ENCODE data around the gene TAS2R31. TPM values are rescaled to one million over a fixed set of nuclear protein-coding genes. Genes with fewer than 3 reads are reported as not detected.
"Not testable (repeated sequence)": the region's sequence is repeated elsewhere in the genome, so short reads cannot be mapped to it uniquely, and the experiment has no call there.

Gene TAS2R31
- total RNA-seq, 1 donor from 2014 or later: 13.2 TPM

DNA sequence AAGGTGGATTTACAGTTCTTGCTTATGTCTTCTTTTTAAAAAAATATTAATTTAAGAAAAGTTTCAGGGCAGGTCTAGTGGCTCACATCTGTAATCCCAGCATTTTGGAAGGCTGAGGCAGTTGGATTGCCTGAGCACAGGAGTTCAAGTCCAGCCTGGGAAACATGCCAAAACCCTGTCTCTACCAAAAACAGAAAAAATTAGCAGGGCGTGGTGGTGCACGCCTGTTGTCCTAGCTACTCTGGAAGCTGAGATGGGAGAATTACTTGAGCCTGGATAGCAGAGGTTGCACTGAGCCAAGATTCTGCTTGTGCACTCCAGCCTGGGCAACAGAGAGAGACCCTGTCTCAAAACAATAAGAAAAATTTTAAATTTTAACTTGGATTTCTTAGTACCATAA lies 36.3 kb upstream of the TAS2R31 start:
- Histone ChIP-seq H3K79me2 (ENCODE audit: low read depth) (peaks cover 21% of the 10 kb centered on the region), H3K4me3 (no peak overlapping the region), H3K9me3 (ENCODE audit: low read depth) (no peaks in the 10 kb centered on the region), H3K9ac (no peak overlapping the region), H4K20me1 (ENCODE audit: low read depth) (peaks cover 6% of the 10 kb centered on the region), H3K4me2 (no peak overlapping the region), H3K4me1 (no peaks in the 10 kb centered on the region), H3F3A (ENCODE audit: low read depth) (no peaks in the 10 kb centered on the region), H3K27me3 (no peaks in the 10 kb centered on the region), H3K27ac (no peak overlapping the region), H2AFZ (replicated peaks) (no peak overlapping the region), H3K36me3 (no peaks in the 10 kb centered on the region)
- Mint-ChIP-seq H3K4me3 (no peak overlapping the region), H3K36me3 (peaks cover 16% of the 10 kb centered on the region), H3K27ac (no peak overlapping the region), H3K27me3 (ENCODE audit: insufficient read depth, low read depth) (no peaks in the 10 kb centered on the region), H3K4me1 (no peaks in the 10 kb centered on the region), H3K9me3 (peaks cover 2% of the 10 kb centered on the region)
- no peak for DNase-seq (ENCODE audit: low spot score)
- TF ChIP-seq EZH2 (IDR thresholded peaks at IDR 0.05): no peak
- TF ChIP-seq, protein P1, sequence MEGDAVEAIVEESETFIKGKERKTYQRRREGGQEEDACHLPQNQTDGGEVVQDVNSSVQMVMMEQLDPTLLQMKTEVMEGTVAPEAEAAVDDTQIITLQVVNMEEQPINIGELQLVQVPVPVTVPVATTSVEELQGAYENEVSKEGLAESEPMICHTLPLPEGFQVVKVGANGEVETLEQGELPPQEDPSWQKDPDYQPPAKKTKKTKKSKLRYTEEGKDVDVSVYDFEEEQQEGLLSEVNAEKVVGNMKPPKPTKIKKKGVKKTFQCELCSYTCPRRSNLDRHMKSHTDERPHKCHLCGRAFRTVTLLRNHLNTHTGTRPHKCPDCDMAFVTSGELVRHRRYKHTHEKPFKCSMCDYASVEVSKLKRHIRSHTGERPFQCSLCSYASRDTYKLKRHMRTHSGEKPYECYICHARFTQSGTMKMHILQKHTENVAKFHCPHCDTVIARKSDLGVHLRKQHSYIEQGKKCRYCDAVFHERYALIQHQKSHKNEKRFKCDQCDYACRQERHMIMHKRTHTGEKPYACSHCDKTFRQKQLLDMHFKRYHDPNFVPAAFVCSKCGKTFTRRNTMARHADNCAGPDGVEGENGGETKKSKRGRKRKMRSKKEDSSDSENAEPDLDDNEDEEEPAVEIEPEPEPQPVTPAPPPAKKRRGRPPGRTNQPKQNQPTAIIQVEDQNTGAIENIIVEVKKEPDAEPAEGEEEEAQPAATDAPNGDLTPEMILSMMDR (IDR thresholded peaks at IDR 0.05): no peak
- TF ChIP-seq EZH2phosphoT487 (IDR thresholded peaks at IDR 0.05): no peak

DNA sequence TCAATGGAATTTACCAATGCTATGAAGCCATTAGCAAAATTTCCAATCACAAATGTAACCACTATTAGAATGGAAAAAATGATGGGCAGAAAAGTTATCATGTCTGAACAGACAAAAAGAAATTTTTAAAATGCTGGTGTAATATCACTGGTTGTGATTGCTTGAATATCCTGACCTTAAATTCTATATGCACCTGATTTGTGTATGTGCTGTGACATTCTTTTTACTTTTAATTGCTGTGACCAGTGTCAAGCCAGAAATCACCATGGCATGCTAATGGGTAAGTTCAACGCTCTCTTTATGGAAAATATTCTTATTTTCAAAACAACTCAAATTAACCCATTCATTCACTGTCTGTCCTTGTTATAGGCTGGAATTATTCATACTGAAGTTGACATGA lies 31.0 kb upstream of the TAS2R31 start, which contains the start of gene TAS2R46:
Gene TAS2R46 (minus strand): TSS at position 101 of the 400 bp plus-strand sequence. CDS start 0 bp downstream, at position 101.
- not testable (repeated sequence) for H3K27ac ChIP-seq; H3K27ac Mint-ChIP-seq; H3K9me3 ChIP-seq (ENCODE audit: low read depth); H3K4me1 ChIP-seq; H3K9ac ChIP-seq; H3K4me3 ChIP-seq; H3K27me3 ChIP-seq; H3K4me2 ChIP-seq; H3K9me3 Mint-ChIP-seq; H3K4me1 Mint-ChIP-seq; H2AFZ ChIP-seq (replicated peaks); H3K27me3 Mint-ChIP-seq (ENCODE audit: insufficient read depth, low read depth); H3K36me3 ChIP-seq; DNase-seq (ENCODE audit: low spot score); H3F3A ChIP-seq (ENCODE audit: low read depth); H3K4me3 Mint-ChIP-seq
- Histone ChIP-seq H4K20me1 (ENCODE audit: low read depth) (peaks cover 14% of the 10 kb centered on the region), H3K79me2 (ENCODE audit: low read depth) (peaks cover 48% of the 10 kb centered on the region)
- peaks cover 13% of the 10 kb centered on the region for H3K36me3 Mint-ChIP-seq

DNA sequence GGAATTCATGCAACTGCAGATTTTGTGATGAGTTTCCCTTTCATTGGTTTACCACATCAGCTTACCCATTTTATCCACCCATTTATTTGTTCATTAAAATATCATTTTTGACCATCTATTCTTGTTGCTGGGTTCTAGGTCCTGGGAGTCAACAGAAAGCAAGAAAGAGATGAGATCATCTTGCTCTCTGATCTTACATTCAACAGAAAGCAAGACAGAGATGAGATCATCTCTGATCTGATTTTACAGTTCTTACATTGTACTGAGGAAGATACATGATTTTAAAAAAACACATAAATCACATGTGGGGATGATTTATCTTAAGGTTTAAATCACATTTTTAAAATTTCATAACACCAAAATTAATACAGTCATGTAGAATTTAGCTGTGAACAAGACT lies 28.6 kb upstream of the TAS2R31 start:
- H3K27ac ChIP-seq: no peak overlapping the region
- no peak overlapping the region for H3K4me3 ChIP-seq
- peaks cover 14% of the 10 kb centered on the region for H4K20me1 ChIP-seq (ENCODE audit: low read depth)
- H3K27ac Mint-ChIP-seq: no peak overlapping the region
- H3F3A ChIP-seq (ENCODE audit: low read depth): no peaks in the 10 kb centered on the region
- H2AFZ ChIP-seq (replicated peaks): no peak overlapping the region
- H3K4me3 Mint-ChIP-seq: no peak overlapping the region
- H3K36me3 ChIP-seq: no peaks in the 10 kb centered on the region
- no peak for DNase-seq (ENCODE audit: low spot score)
- no peaks in the 10 kb centered on the region for H3K9me3 ChIP-seq (ENCODE audit: low read depth)
- H3K4me1 Mint-ChIP-seq: no peaks in the 10 kb centered on the region
- peaks cover 9% of the 10 kb centered on the region for H3K36me3 Mint-ChIP-seq
- no peaks in the 10 kb centered on the region for H3K27me3 Mint-ChIP-seq (ENCODE audit: insufficient read depth, low read depth)
- H3K9ac ChIP-seq: no peak overlapping the region
- H3K79me2 ChIP-seq (ENCODE audit: low read depth): peaks cover 45% of the 10 kb centered on the region
- H3K27me3 ChIP-seq: no peaks in the 10 kb centered on the region
- no peaks in the 10 kb centered on the region for H3K4me1 ChIP-seq
- no peak for TF ChIP-seq EZH2phosphoT487 (IDR thresholded peaks at IDR 0.05)
- H3K9me3 Mint-ChIP-seq: no peaks in the 10 kb centered on the region
- H3K4me2 ChIP-seq: no peak overlapping the region

DNA sequence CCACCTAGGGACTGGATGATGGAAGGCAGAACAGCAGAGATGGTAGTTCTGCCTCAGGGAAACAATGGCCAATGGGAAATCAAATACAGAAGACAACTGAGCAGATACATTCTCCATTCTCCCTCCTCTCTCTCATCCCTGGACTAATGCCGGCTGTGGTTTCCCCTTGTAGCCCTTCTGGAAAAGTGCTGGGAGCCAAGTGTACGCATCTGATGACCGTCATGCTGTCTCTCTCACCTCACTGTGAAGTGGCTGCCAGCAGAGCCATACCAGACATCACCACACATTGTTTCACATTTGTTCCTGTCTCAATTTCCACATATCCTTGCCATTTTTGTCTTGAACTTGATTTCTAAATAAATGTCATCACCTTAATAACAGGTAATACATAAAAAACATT lies 27.8 kb upstream of the TAS2R31 start:
- H3K79me2 ChIP-seq (ENCODE audit: low read depth): peaks cover 46% of the 10 kb centered on the region
- H3K4me3 ChIP-seq: no peak overlapping the region
- no peak overlapping the region for H3K4me2 ChIP-seq
- Mint-ChIP-seq H3K9me3 (no peaks in the 10 kb centered on the region), H3K4me1 (no peaks in the 10 kb centered on the region), H3K4me3 (no peak overlapping the region), H3K36me3 (peaks cover 7% of the 10 kb centered on the region), H3K27ac (no peak overlapping the region), H3K27me3 (ENCODE audit: insufficient read depth, low read depth) (no peaks in the 10 kb centered on the region)
- DNase-seq (ENCODE audit: low spot score): no peak
- no peaks in the 10 kb centered on the region for H3K27me3 ChIP-seq
- TF ChIP-seq EZH2 (IDR thresholded peaks at IDR 0.05) (no peak), EZH2phosphoT487 (IDR thresholded peaks at IDR 0.05) (no peak)
- TF ChIP-seq, protein P1 (IDR thresholded peaks at IDR 0.05): no peak
- peaks cover 14% of the 10 kb centered on the region for H4K20me1 ChIP-seq (ENCODE audit: low read depth)
- no peaks in the 10 kb centered on the region for H3K36me3 ChIP-seq
- H3K9me3 ChIP-seq (ENCODE audit: low read depth): no peaks in the 10 kb centered on the region
- no peaks in the 10 kb centered on the region for H3F3A ChIP-seq (ENCODE audit: low read depth)
- no peak overlapping the region for H3K9ac ChIP-seq
- no peak overlapping the region for H3K27ac ChIP-seq
- no peaks in the 10 kb centered on the region for H3K4me1 ChIP-seq
- no peak overlapping the region for H2AFZ ChIP-seq (replicated peaks)

All from neural progenitor cell (in vitro differentiated cells).